ENCODE data around the gene FBXO28.
"Not testable (repeated sequence)": the region's sequence is repeated elsewhere in the genome, so short reads cannot be mapped to it uniquely, and the experiment has no call there.

Gene FBXO28

GRCh38 chr1:224193319-224193966, 79.5 kb downstream of the FBXO28 start:
- DNase-seq, result no peak

GRCh38 chr1:224196813-224197600, 83.1 kb downstream of the FBXO28 start:
- no peak for DNase-seq

GRCh38 chr1:224198572-224198971, 84.7 kb downstream of the FBXO28 start:
- DNase-seq, result no peak

GRCh38 chr1:224199679-224200078, 85.8 kb downstream of the FBXO28 start:
- no peak for DNase-seq

GRCh38 chr1:224201383-224201782, 87.5 kb downstream of the FBXO28 start:
- no peak for DNase-seq

- no peak for DNase-seq
Observed at GRCh38 chr1:224201853-224202252, 87.9 kb downstream of the FBXO28 start.

GRCh38 chr1:224203243-224204016, 89.5 kb downstream of the FBXO28 start:
- no peak for DNase-seq

- DNase-seq, result peak; percentile 23
Observed at GRCh38 chr1:224205438-224205840, 91.5 kb downstream of the FBXO28 start.

- not testable (repeated sequence) for DNase-seq
Observed at GRCh38 chr1:224205931-224206538, 92.1 kb downstream of the FBXO28 start.

GRCh38 chr1:224211206-224211962, 97.5 kb downstream of the FBXO28 start:
- DNase-seq, result no peak
